K562 (cell line): Measurements from ENCODE around the gene PPM1H. TPM values are rescaled to one million over a fixed set of nuclear protein-coding genes. Genes with fewer than 3 reads are reported as not detected.
A peak's percentile ranks its signal among the peaks of the same experiment; 100 is the strongest.

Experiments
- ATAC-seq: fragments of 200-7000 bp; cut with Tn5 transposase; 3 replicates; pipeline ENCODE4 v1.9.1; 2020; ENCODE audit warnings: moderate library complexity
- BruUV-seq: library from RNA; stranded (reverse); fragments of 400-500 nt; replicated peaks from 2 replicates; lab custom pipeline; 2021; lab: Mats Ljungman, UMichigan
- CTCF ChIA-PET: fragments of 300-600 bp; formaldehyde crosslinking; extraction: SDS; loops from one replicate; lab custom pipeline; 2021; ENCODE audit warnings: low intra/inter-chr PET ratio; lab: Yijun Ruan, JAX
- POLR2A ChIA-PET: fragments of 300-600, 350-650 bp; sonication (Branson Sonifier 250); formaldehyde crosslinking; extraction: SDS; loops from one replicate; lab custom pipeline; 2021; ENCODE audit warnings: antibody characterized with exemption, inconsistent platforms; lab: Yijun Ruan, JAX
- DNase-seq, 4 experiments: peaks; one replicate each; pipeline versions ENCODE4 v3.0.0 to v3.0.0-alpha.2; 2011 to 2018; ENCODE audit warnings: low spot score in 3 of 4, mixed read lengths in 3 of 4; ENCODE audit errors: extremely low read depth in 1 of 4
- FAIRE-seq: peaks from 2 replicates; lab custom pipeline; 2011; peaks lifted over from hg19 to GRCh38; lab: Jason Lieb, UNC
- H2AFZ ChIP-seq: 2 replicates; pipeline ENCODE4 v1.6.0; 2011; ENCODE audit warnings: low read depth, low read length, control low read depth, inconsistent platforms
- H3K27ac ChIP-seq: fragments of 200-600 bp; 3 replicates; pipeline ENCODE4 v1.8.0; 2011; ENCODE audit warnings: low read depth, mild to moderate bottlenecking, control low read depth, inconsistent platforms, low read length, moderate library complexity, mixed read lengths; ENCODE audit errors: extremely low read depth
- H3K27me3 ChIP-seq, 2 experiments: fragments of 300-600 bp in 1 of 2; 2 replicates in 1 of 2; 3 replicates in 1 of 2; pipeline versions ENCODE4 v1.6.0 to v1.8.0; 2011; ENCODE audit warnings: inconsistent platforms in 2 of 2, low read length in 2 of 2, mild to moderate bottlenecking in 1 of 2, mixed read lengths in 1 of 2, moderate library complexity in 1 of 2; ENCODE audit not compliant: control insufficient read depth in 2 of 2, insufficient read depth in 2 of 2
- H3K36me3 ChIP-seq: fragments of 300-600 bp; 3 replicates; pipeline ENCODE4 v1.8.0; 2011; ENCODE audit warnings: mild to moderate bottlenecking, low read length, inconsistent platforms; ENCODE audit not compliant: control insufficient read depth, insufficient read depth
- H3K4me1 ChIP-seq, 2 experiments: fragments of 200-600 bp in 1 of 2; replicated peaks in 1 of 2; 2 replicates in 1 of 2; 3 replicates in 1 of 2; pipeline versions ENCODE4 v1.5.1 to v1.8.0; 2011; ENCODE audit warnings: inconsistent platforms in 2 of 2, low read length in 2 of 2, mild to moderate bottlenecking in 1 of 2, mixed read lengths in 1 of 2, moderate library complexity in 1 of 2; ENCODE audit not compliant: control insufficient read depth in 2 of 2, insufficient read depth in 2 of 2
- H3K4me2 ChIP-seq: 2 replicates; pipeline ENCODE4 v1.6.1; 2011; ENCODE audit warnings: low read length, control low read depth, inconsistent platforms, mixed read lengths; ENCODE audit not compliant: insufficient read depth
- H3K4me3 ChIP-seq: fragments of 200-600 bp; sonication (generic), shearing (Covaris generic); 2 replicates; pipeline ENCODE4 v1.5.1; 2016; ENCODE audit warnings: control low read depth, inconsistent platforms
- H3K79me2 ChIP-seq: fragments of 200-600 bp; 3 replicates; pipeline ENCODE4 v1.8.0; 2011; ENCODE audit warnings: low read length, inconsistent platforms; ENCODE audit not compliant: control insufficient read depth, insufficient read depth
- H3K9ac ChIP-seq, 2 experiments: 2 replicates each; pipeline versions ENCODE4 v1.6.0 to v1.6.1; 2011; ENCODE audit warnings: low read depth in 2 of 2, low read length in 2 of 2, control low read depth in 1 of 2, inconsistent platforms in 1 of 2, mild to moderate bottlenecking in 1 of 2, mixed read lengths in 1 of 2; ENCODE audit not compliant: insufficient read depth in 1 of 2
- H3K9me1 ChIP-seq: one replicate; pipeline ENCODE4 v1.6.0; 2011; ENCODE audit warnings: inconsistent platforms, mild to moderate bottlenecking, low read length, moderate library complexity; ENCODE audit not compliant: control insufficient read depth, insufficient read depth
- H3K9me3 ChIP-seq: replicated peaks from 2 replicates; pipeline ENCODE4 v1.5.1; 2011; ENCODE audit warnings: low read depth, low read length, inconsistent platforms; ENCODE audit not compliant: control insufficient read depth, insufficient read depth
- H4K20me1 ChIP-seq: replicated peaks from 2 replicates; pipeline ENCODE4 v1.6.1; 2011; ENCODE audit warnings: low read length, inconsistent platforms, mixed read lengths; ENCODE audit not compliant: control insufficient read depth, insufficient read depth
- HDGF ChIP-seq: fragments of 450-650 bp; IDR thresholded peaks from 2 replicates; pipeline ENCODE4 v1.6.1; 2016
- MAZ ChIP-seq, 2 experiments: fragments of 450-650 bp in 1 of 2; sonication (generic) in 1 of 2; formaldehyde crosslinking; IDR thresholded peaks in 1 of 2; conservative IDR thresholded peaks in 1 of 2; 2 replicates each; pipeline versions ENCODE4 v1.4.0 to v1.5.0; 2020; ENCODE audit warnings: mild to moderate bottlenecking in 1 of 2, missing genetic modification reagents in 1 of 2
- NFIC ChIP-seq: fragments of 450-650 bp; IDR thresholded peaks from 2 replicates; pipeline ENCODE4 v1.6.1; 2017; ENCODE audit warnings: mild to moderate bottlenecking, inconsistent platforms
- NR2C1 ChIP-seq, 2 experiments: fragments of 450-650 bp; IDR thresholded peaks; 2 replicates each; pipeline ENCODE4 v1.6.1; 2017; ENCODE audit warnings: mild to moderate bottlenecking in 2 of 2, antibody characterized with exemption in 1 of 2, inconsistent platforms in 1 of 2, missing compliant biosample characterization in 1 of 2, missing genetic modification characterization in 1 of 2
- PTBP1 ChIP-seq: fragments of 200-400 bp; formaldehyde crosslinking; IDR thresholded peaks from 2 replicates; pipeline ENCODE4 v1.6.1; 2017; ENCODE audit warnings: low read depth, low read length
- TRIM28 ChIP-seq: fragments of 450-650 bp; IDR thresholded peaks from 2 replicates; pipeline ENCODE4 v1.6.1; 2017
- ZFPM2 ChIP-seq: fragments of 250-450 bp; sonication (Bioruptor Pico); IDR thresholded peaks from 2 replicates; pipeline ENCODE4 v1.5.1; 2022; ENCODE audit warnings: mild to moderate bottlenecking
- ZNF224 ChIP-seq: sonication (generic); formaldehyde crosslinking; IDR thresholded peaks from 2 replicates; pipeline ENCODE4 v1.8.0; 2022; ENCODE audit warnings: mild to moderate bottlenecking, missing genetic modification reagents
- ZNF3 ChIP-seq: fragments of 250-450 bp; sonication (Bioruptor Pico); IDR thresholded peaks from 2 replicates; pipeline ENCODE4 v1.5.0; 2021; ENCODE audit warnings: mild to moderate bottlenecking, moderate library complexity
- ZNF445 ChIP-seq: fragments of 250-450 bp; sonication (Bioruptor Pico); IDR thresholded peaks from 2 replicates; pipeline ENCODE4 v1.4.0; 2020; ENCODE audit warnings: low read depth, mild to moderate bottlenecking, moderate library complexity
- ZNF583 ChIP-seq: fragments of 250-450 bp; sonication (Bioruptor Pico); IDR thresholded peaks from 2 replicates; pipeline ENCODE4 v1.4.0; 2020
- ZSCAN32 ChIP-seq: fragments of 450-650 bp; formaldehyde crosslinking; IDR thresholded peaks from 2 replicates; pipeline ENCODE4 v1.4.0; 2020; ENCODE audit warnings: mild to moderate bottlenecking, moderate library complexity
- WGBS: fragments of 100-300 bp; shearing (Covaris generic); methylation state at CpG from one replicate; pipeline ENCODE4 v1.1.6; 2016; ENCODE audit warnings: low coverage, mixed read lengths; ENCODE audit not compliant: insufficient coverage; ENCODE audit errors: missing lambda C conversion rate; 5-methylcytosine and 5-hydroxymethylcytosine counted together
- in situ Hi-C: fragments of 300-500 bp; cut with MboI; formaldehyde crosslinking; loops from 4 replicates; pipeline ENCODE4 v1.15.0; 2018; ENCODE audit warnings: inconsistent platforms, mixed read lengths
- intact Hi-C: fragments of 100-400 bp; cut with micrococcal nuclease; formaldehyde crosslinking; loops from 2 replicates; pipeline ENCODE4 v1.14.2; 2022
- polyA plus RNA-seq, 8 experiments: library from polyadenylated mRNA; depleted of rRNA in 4 of 8; stranded (reverse) in 5 of 8; unstranded in 3 of 8; fragments of >200 nt; fragmentation: Nextera tagmentation in 2 of 8; fragmentation: Illumina TruSeq in 1 of 8; extraction: Ambion mirVana in 2 of 8; extraction: Trizol in 1 of 8; gene quantifications; 2 replicates each; pipeline versions ENCODE4 v1.2.1 to v1.2.3, GENCODE V29; 2011 to 2014; ENCODE audit warnings: inconsistent platforms in 1 of 8, missing spikeins in 1 of 8
- total RNA-seq, 7 experiments: library from RNA; depleted of rRNA in 6 of 7; stranded (reverse); fragments of >200 nt in 6 of 7; fragmentation: Illumina TruSeq in 2 of 7; extraction: Trizol in 2 of 7; gene quantifications; 2 replicates each; pipeline versions ENCODE4 v1.2.1 to v1.2.3, GENCODE V29; 2011 to 2021; ENCODE audit warnings: low replicate concordance in 1 of 7
- TF ChIP-seq, protein P1 (sequence below), 2 experiments: fragments of 200-800 bp in 1 of 2; sonication (Bioruptor generic) in 1 of 2; sonication (generic) in 1 of 2; formaldehyde crosslinking in 1 of 2; IDR thresholded peaks in 1 of 2; conservative IDR thresholded peaks in 1 of 2; 2 replicates each; pipeline versions ENCODE4 v1.5.0 to v1.6.1; 2016 to 2020; ENCODE audit warnings: missing compliant biosample characterization in 1 of 2, missing genetic modification characterization in 1 of 2, missing genetic modification reagents in 1 of 2
- TF ChIP-seq, protein P2 (sequence below): fragments of 250-450 bp; sonication (Bioruptor Pico); IDR thresholded peaks from 2 replicates; pipeline ENCODE4 v1.8.0; 2021; ENCODE audit warnings: moderate library complexity, mild to moderate bottlenecking, inconsistent platforms
- TF ChIP-seq, protein P3 (sequence below): sonication (generic); formaldehyde crosslinking; IDR thresholded peaks from 2 replicates; pipeline ENCODE4 v1.9.0; 2022; ENCODE audit warnings: mild to moderate bottlenecking, missing genetic modification reagents

The PPM1H gene
- total and polyA plus RNA-seq, 9 of the 15 experiments (the other 6 are each of a cell fraction or from before 2014, with no cell fraction given) = 5.3 to 29.3 (median 11.3) TPM

DNA sequence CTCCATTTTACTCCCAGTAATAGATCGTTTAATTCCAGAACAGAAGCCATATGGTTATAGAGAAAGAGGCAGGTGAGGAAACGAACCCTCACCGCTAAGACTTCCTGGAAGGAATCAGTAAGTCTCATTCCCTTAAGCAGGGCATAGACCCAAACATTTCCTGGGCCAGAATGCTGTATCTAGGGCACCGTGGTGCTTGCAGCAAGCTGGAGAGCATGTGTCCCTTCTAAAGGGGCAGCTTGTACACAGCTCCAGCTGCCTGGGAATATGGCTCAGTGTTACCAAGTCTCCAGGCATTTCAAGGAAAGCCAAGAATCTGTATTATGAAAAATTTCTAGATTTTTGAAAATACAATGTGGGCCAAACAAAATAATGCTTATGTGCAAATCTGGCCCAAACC lies 73.4 kb downstream of the PPM1H start:
- FAIRE-seq = no peak
- ATAC-seq = peak; percentile 48; the same call in 2 of the 3 replicates
- 0 out of 3 replicates have a peak, but pooled peaks cover 4% of the 10 kb centered on the region for H3K79me2 ChIP-seq
- no peak overlapping the region for H3K4me2 ChIP-seq
- no peak overlapping the region for H2AFZ ChIP-seq
- H3K27ac ChIP-seq = no peak overlapping the region
- POLR2A ChIA-PET = interaction anchor here (0.6 to 2.0 kb wide), 3 partner anchors 10 to 238 kb away, joined by 3 to 4 read pairs (median 3); no protein-coding TSS in a partner anchor
- intact Hi-C loops = no loop called here
- no peaks in the 10 kb centered on the region for H3K9me3 ChIP-seq
- no peaks in the 10 kb centered on the region for H3K27me3 ChIP-seq
- WGBS = 28% methylated on average over 4 of the region's 4 CpGs
- no peaks in the 10 kb centered on the region for H3K9me1 ChIP-seq
- peaks cover 0 to 16% of the 10 kb centered on the region in 2 experiments; a peak in 4 of 5 replicates for H3K4me1 ChIP-seq
- no peak for DNase-seq
- TF ChIP-seq PTBP1 (no peak), NFIC (no peak), NR2C1 (IDR thresholded peaks at IDR 0.05) (no peak), NR2C1 (tag; IDR thresholded peaks at IDR 0.05) (no peak), ZNF3 (no peak), HDGF (no peak), ZNF224 (CRISPR knock-in tag) (no peak), MAZ (CRISPR knock-in tag; conservative IDR thresholded peaks at IDR 0.05 in 1 of 2, IDR thresholded peaks at IDR 0.05 in 1 of 2) (no peak), ZSCAN32 (no peak), ZFPM2 (CRISPR knock-in tag) (no peak), ZNF583 (no peak), ZNF445 (CRISPR knock-in tag) (no peak), TRIM28 (no peak)
- TF ChIP-seq, protein P1, sequence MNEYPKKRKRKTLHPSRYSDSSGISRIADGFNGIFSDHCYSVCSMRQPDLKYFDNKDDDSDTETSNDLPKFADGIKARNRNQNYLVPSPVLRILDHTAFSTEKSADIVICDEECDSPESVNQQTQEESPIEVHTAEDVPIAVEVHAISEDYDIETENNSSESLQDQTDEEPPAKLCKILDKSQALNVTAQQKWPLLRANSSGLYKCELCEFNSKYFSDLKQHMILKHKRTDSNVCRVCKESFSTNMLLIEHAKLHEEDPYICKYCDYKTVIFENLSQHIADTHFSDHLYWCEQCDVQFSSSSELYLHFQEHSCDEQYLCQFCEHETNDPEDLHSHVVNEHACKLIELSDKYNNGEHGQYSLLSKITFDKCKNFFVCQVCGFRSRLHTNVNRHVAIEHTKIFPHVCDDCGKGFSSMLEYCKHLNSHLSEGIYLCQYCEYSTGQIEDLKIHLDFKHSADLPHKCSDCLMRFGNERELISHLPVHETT (CRISPR knock-in tag; conservative IDR thresholded peaks at IDR 0.05 in 1 of 2, IDR thresholded peaks at IDR 0.05 in 1 of 2) = no peak
- TF ChIP-seq, protein P2, sequence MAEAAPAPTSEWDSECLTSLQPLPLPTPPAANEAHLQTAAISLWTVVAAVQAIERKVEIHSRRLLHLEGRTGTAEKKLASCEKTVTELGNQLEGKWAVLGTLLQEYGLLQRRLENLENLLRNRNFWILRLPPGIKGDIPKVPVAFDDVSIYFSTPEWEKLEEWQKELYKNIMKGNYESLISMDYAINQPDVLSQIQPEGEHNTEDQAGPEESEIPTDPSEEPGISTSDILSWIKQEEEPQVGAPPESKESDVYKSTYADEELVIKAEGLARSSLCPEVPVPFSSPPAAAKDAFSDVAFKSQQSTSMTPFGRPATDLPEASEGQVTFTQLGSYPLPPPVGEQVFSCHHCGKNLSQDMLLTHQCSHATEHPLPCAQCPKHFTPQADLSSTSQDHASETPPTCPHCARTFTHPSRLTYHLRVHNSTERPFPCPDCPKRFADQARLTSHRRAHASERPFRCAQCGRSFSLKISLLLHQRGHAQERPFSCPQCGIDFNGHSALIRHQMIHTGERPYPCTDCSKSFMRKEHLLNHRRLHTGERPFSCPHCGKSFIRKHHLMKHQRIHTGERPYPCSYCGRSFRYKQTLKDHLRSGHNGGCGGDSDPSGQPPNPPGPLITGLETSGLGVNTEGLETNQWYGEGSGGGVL (CRISPR knock-in tag) = no peak
- TF ChIP-seq, protein P3, sequence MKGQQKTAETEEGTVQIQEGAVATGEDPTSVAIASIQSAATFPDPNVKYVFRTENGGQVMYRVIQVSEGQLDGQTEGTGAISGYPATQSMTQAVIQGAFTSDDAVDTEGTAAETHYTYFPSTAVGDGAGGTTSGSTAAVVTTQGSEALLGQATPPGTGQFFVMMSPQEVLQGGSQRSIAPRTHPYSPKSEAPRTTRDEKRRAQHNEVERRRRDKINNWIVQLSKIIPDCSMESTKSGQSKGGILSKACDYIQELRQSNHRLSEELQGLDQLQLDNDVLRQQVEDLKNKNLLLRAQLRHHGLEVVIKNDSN = no peak
- no peaks in the 10 kb centered on the region for H4K20me1 ChIP-seq
- in situ Hi-C loops = no loop called here
- H3K4me3 ChIP-seq = no peak overlapping the region
- no peak overlapping the region for H3K9ac ChIP-seq
- no peaks in the 10 kb centered on the region for H3K36me3 ChIP-seq
- CTCF ChIA-PET = no interaction called here
- no TSS peak for BruUV-seq
